ENCODE data around the gene AQP12A.

The AQP12A gene

DNA sequence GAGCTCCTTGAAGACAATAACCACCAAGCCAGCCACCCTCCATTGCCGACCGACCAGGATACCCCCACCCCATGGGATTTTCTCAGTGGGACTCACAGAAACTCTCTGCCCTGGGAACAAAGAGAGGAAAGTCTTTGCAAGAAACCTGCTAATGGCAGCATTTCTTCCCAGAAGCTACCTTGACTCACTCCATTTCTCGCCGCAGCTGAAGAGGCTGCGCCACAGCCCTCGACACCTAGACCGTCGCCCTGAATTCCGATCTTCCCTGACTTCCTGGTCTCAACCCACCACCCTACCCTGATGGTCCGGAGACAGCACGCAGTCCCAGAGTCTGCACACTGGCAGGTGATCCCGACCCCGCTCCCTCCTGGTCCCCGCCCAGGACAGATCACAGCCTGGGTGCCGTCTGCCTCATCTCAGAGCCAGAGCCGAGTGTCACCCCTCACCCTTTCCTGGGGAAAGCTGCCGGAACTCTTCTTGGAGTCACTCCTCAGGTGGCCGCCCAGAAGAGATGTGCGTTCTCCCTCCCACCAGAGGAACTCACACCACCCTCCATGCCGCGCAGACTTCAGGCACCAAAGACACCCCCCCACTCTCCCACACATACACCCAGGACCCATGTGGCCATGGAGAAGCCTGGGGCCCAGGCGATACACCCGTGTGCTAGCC lies 24.6 kb downstream of the AQP12A start:
- TF ChIP-seq, protein P1, sequence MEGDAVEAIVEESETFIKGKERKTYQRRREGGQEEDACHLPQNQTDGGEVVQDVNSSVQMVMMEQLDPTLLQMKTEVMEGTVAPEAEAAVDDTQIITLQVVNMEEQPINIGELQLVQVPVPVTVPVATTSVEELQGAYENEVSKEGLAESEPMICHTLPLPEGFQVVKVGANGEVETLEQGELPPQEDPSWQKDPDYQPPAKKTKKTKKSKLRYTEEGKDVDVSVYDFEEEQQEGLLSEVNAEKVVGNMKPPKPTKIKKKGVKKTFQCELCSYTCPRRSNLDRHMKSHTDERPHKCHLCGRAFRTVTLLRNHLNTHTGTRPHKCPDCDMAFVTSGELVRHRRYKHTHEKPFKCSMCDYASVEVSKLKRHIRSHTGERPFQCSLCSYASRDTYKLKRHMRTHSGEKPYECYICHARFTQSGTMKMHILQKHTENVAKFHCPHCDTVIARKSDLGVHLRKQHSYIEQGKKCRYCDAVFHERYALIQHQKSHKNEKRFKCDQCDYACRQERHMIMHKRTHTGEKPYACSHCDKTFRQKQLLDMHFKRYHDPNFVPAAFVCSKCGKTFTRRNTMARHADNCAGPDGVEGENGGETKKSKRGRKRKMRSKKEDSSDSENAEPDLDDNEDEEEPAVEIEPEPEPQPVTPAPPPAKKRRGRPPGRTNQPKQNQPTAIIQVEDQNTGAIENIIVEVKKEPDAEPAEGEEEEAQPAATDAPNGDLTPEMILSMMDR (IDR thresholded peaks at IDR 0.05; ENCODE audit: extremely low read depth, insufficient read depth, missing control alignments): no peak
- in situ Hi-C loops (cut with MboI; ENCODE audit: low pct_unique_long_range_greater_than_20kb, low sequenced_read_pairs, unreplicated experiment): no loop called here
- no peak for DNase-seq (ENCODE audit: low spot score)

DNA sequence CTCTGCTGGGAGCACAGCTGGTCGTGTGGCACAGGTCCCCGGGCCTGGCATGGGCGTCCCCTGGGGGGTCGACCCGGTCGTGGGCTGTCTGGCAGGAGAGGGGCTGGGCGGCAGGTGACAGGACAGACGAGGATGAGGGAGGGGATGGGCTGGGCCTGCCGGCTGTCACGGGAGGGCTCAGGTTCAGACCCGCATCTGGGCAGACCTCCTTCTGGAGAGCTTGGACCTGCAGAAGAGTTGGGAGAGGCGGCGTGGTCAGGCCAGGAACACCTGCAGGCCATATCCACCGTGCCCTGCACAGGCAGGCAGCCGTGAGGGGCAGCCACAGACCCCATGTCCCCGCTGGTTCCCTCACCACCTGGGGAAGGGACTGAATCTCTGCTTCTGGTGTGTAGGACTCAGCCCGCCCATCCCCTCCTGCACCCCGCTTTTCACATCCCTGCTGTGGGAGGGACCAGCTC lies 25.5 kb downstream of the AQP12A start:
- TF ChIP-seq, protein P1 (IDR thresholded peaks at IDR 0.05; ENCODE audit: extremely low read depth, insufficient read depth, missing control alignments): no peak
- in situ Hi-C loops (cut with MboI; ENCODE audit: low pct_unique_long_range_greater_than_20kb, low sequenced_read_pairs, unreplicated experiment): no loop called here
- DNase-seq (ENCODE audit: low spot score): no peak

DNA sequence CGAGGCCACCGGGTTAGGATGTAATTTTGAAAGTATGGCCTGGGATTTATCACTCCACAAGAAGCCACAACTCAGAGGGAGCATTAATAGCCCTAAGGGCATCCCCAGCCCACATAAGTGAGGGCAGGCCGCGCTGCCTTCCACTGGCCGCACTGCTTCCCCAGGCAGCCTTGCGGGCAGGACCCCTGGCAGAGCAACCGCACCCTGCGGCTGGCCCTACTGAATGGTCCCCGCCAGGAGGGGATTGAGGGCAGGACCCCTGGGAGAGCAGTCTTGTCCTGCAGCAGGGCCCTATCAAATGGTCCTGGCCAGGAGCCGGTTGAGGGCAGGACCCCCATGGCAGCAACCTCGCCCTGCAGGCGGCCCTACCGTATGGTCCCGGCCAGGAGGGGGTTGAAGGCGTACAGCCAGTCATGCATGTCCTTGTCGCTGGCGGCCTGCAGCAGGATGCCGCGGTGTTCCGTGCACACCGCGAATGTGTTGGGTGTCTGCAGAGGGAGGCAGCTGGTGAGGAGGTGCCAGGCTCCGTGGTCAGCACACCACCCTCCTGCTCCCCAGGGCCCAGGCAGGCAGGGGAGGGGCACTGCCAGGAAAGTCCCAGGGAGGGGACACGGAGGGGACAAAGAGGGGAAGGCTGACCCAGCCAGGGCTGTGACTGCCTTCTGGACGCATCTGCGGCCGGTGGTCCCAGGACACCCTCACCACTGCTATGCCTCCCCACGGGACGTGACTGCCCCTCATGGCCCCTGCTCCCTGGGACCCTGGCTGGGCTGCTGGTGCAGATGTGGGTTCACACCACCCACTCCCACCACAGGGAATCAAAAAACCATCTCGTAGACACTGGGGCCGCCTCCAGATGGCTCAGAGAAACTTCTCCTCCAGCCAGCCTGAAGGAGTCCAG lies 26.3 kb downstream of the AQP12A start:
- in situ Hi-C loops (cut with MboI; ENCODE audit: low pct_unique_long_range_greater_than_20kb, low sequenced_read_pairs, unreplicated experiment): no loop called here
- TF ChIP-seq, protein P1 (IDR thresholded peaks at IDR 0.05; ENCODE audit: extremely low read depth, insufficient read depth, missing control alignments): no peak
- DNase-seq (ENCODE audit: low spot score): no peak

DNA sequence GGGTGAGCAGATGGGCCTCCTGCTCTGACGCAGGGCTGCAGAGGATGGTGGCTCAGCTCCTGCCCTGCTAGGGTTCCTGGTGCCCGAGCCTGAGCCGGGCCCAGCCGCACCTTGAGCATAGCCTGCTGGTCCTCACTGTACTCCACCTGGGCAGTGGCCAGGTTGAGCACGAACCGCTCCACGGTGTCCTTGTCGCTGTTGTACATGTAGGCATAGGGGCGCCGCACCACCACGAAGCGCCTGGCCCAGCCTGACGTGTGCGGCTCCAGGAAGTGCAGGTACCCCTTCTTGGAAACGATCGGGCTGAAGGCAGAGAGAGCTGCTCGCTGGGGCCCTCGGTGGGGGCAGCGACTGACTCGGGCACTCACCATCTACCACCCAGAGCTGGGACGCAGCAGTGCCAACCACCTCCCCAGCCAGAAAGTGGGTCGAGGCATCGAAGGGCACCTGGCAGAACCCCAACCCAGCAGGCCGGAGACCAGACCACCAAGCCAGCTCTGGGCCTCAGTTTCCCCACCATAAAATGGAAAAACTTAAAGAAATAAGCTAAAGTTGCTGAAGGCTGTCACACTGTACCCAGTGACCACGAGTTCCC lies 27.3 kb downstream of the AQP12A start:
- in situ Hi-C loops (cut with MboI; ENCODE audit: low pct_unique_long_range_greater_than_20kb, low sequenced_read_pairs, unreplicated experiment): no loop called here
- DNase-seq (ENCODE audit: low spot score): no peak
- TF ChIP-seq, protein P1 (IDR thresholded peaks at IDR 0.05; ENCODE audit: extremely low read depth, insufficient read depth, missing control alignments): no peak

DNA sequence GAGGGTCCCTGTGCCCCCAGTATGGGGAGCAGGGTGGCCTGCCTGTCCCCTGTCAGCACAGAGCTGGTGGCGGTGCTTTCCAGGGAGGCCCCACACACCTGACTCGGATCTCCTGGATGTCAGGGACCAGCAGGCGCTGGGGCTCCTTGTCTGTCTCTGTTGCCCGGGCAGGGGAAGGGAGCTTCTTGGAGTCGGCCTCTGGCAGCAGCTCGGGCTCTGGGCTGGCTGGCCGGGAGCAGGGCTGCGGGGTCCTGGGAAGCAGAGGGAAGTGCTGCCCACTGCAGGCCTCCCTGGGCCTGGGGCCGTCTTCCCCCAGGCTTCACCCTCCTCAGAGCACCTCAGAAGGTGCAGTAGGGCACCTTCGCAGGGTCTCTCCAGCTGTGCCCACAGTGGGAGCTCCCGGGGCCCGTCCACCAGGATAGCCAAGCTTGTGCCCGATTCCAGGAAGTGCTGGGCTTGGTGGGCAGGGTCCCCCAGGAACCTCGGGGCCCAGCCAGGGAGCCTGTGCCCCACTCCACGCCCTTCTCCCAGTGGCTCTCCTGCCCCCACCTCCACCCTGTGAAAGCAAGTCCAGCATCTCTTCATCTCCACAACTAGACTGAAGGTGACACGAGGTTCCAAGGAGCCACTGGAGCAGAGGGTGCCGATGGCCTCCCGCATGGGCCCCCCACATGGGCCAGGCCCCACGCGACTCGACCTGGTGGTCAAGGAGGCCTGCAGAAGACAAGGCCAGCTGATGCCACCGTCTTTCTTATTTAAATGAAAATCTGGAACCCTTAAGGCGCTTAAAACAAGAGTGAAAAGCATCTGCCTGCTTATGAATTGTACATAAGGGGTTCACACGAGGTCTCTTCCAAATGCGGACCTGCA lies 28.2 kb downstream of the AQP12A start:
- TF ChIP-seq, protein P1 (IDR thresholded peaks at IDR 0.05; ENCODE audit: extremely low read depth, insufficient read depth, missing control alignments): no peak
- no peak for DNase-seq (ENCODE audit: low spot score)
- in situ Hi-C loops (cut with MboI; ENCODE audit: low pct_unique_long_range_greater_than_20kb, low sequenced_read_pairs, unreplicated experiment): no loop called here
